GM12878 (cell line): Measurements from ENCODE around the gene MEIOB. TPM values are rescaled to one million over a fixed set of nuclear protein-coding genes. Genes with fewer than 3 reads are reported as not detected.

Experiments used
- CTCF ChIP-seq, 3 experiments: IDR thresholded peaks in 2 of 3; conservative IDR thresholded peaks in 1 of 3; 2 replicates each; pipeline ENCODE4 v1.5.1; 2011; ENCODE audit warnings: low read depth in 3 of 3, low read length in 3 of 3, mild to moderate bottlenecking in 3 of 3, control low read depth in 2 of 3, moderate library complexity in 2 of 3, inconsistent platforms in 1 of 3, mixed read lengths in 1 of 3; ENCODE audit not compliant: control insufficient read depth in 2 of 3, insufficient read depth in 1 of 3; ENCODE audit errors: extremely low read depth in 1 of 3
- HCFC1 ChIP-seq: fragments of 150-350 bp; IDR thresholded peaks from 2 replicates; pipeline ENCODE4 v1.6.1; 2014; ENCODE audit warnings: low read length
- HDGF ChIP-seq: fragments of 450-650 bp; IDR thresholded peaks from 2 replicates; pipeline ENCODE4 v1.6.1; 2016; ENCODE audit warnings: antibody characterized with exemption
- KDM1A ChIP-seq: fragments of 200-600 bp; sonication (generic); IDR thresholded peaks from 2 replicates; pipeline ENCODE4 v1.6.1; 2016; ENCODE audit warnings: borderline replicate concordance
- MLLT1 ChIP-seq: fragments of 450-650 bp; IDR thresholded peaks from 2 replicates; pipeline ENCODE4 v1.6.1; 2016; ENCODE audit warnings: mild to moderate bottlenecking
- MYC ChIP-seq: IDR thresholded peaks from 2 replicates; pipeline ENCODE4 v1.6.1; 2011; ENCODE audit warnings: mild to moderate bottlenecking, low read length, moderate library complexity, inconsistent platforms; ENCODE audit not compliant: insufficient read depth, insufficient replicate concordance, insufficient read length, severe bottlenecking
- PAX5 ChIP-seq: IDR thresholded peaks from 2 replicates; pipeline ENCODE4 v1.6.1; 2011; ENCODE audit warnings: low read depth, low read length, borderline replicate concordance
- POU2F2 ChIP-seq: IDR thresholded peaks from 3 replicates; pipeline ENCODE4 v1.6.1; 2011; ENCODE audit warnings: low read depth, mild to moderate bottlenecking, low read length, borderline replicate concordance
- SMC3 ChIP-seq: IDR thresholded peaks from 2 replicates; pipeline ENCODE4 v1.6.1; 2011; ENCODE audit warnings: low read length, improper control_type of control experiment, borderline replicate concordance
- ZNF217 ChIP-seq: fragments of 450-650 bp; IDR thresholded peaks from 2 replicates; pipeline ENCODE4 v1.6.1; 2017; ENCODE audit warnings: antibody characterized with exemption, mild to moderate bottlenecking
- polyA plus RNA-seq, 11 experiments: library from polyadenylated mRNA; depleted of rRNA in 4 of 11; unstranded in 6 of 11; stranded (reverse) in 5 of 11; fragments of >200 nt; fragmentation: Nextera tagmentation in 4 of 11; fragmentation: Illumina TruSeq in 1 of 11; extraction: Ambion mirVana in 4 of 11; extraction: Trizol in 1 of 11; gene quantifications; 1 replicate in 1 of 11; 2 replicates in 10 of 11; pipeline versions ENCODE4 v1.2.1 to v1.2.3, GENCODE V29; 2011 to 2016; ENCODE audit warnings: inconsistent platforms in 2 of 11, missing spikeins in 2 of 11, low read depth in 1 of 11
- total RNA-seq, 4 experiments: library from RNA; depleted of rRNA in 3 of 4; stranded (reverse); fragments of >200 nt in 3 of 4; fragmentation: Illumina TruSeq in 1 of 4; extraction: Trizol in 1 of 4; gene quantifications; 2 replicates each; pipeline versions ENCODE4 v1.2.1 to v1.2.3, GENCODE V29; 2013 to 2021
- TF ChIP-seq, protein P1 (sequence below): fragments of 450-650 bp; formaldehyde crosslinking; IDR thresholded peaks from 2 replicates; pipeline ENCODE4 v1.5.0; 2022; ENCODE audit warnings: mild to moderate bottlenecking, missing genetic modification characterization
- TF ChIP-seq, protein P2 (sequence below): fragments of 450-650 bp; IDR thresholded peaks from 2 replicates; pipeline ENCODE4 v1.6.1; 2017; ENCODE audit warnings: mild to moderate bottlenecking, moderate library complexity
- TF ChIP-seq, protein P3 (sequence below): fragments of 450-650 bp; IDR thresholded peaks from 2 replicates; pipeline ENCODE4 v1.6.1; 2017; ENCODE audit warnings: antibody characterized with exemption, mild to moderate bottlenecking, moderate library complexity

Gene MEIOB
- total and polyA plus RNA-seq, 10 of the 15 experiments (the other 5 are each of a cell fraction or from before 2014, with no cell fraction given) = 0.04 to 0.26 (median 0.09) TPM; not detected in 5

- TF ChIP-seq, protein P1, sequence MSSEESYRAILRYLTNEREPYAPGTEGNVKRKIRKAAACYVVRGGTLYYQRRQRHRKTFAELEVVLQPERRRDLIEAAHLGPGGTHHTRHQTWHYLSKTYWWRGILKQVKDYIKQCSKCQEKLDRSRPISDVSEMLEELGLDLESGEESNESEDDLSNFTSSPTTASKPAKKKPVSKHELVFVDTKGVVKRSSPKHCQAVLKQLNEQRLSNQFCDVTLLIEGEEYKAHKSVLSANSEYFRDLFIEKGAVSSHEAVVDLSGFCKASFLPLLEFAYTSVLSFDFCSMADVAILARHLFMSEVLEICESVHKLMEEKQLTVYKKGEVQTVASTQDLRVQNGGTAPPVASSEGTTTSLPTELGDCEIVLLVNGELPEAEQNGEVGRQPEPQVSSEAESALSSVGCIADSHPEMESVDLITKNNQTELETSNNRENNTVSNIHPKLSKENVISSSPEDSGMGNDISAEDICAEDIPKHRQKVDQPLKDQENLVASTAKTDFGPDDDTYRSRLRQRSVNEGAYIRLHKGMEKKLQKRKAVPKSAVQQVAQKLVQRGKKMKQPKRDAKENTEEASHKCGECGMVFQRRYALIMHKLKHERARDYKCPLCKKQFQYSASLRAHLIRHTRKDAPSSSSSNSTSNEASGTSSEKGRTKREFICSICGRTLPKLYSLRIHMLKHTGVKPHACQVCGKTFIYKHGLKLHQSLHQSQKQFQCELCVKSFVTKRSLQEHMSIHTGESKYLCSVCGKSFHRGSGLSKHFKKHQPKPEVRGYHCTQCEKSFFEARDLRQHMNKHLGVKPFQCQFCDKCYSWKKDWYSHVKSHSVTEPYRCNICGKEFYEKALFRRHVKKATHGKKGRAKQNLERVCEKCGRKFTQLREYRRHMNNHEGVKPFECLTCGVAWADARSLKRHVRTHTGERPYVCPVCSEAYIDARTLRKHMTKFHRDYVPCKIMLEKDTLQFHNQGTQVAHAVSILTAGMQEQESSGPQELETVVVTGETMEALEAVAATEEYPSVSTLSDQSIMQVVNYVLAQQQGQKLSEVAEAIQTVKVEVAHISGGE = no peak
- TF ChIP-seq ZNF217 (no peak), MYC (peak; percentile 85), CTCF (IDR thresholded peaks at IDR 0.05 in 2 of 3, conservative IDR thresholded peaks at IDR 0.05 in 1 of 3; ENCODE audit: control insufficient read depth in 2 of 3, extremely low read depth in 1 of 3, insufficient read depth in 1 of 3, low read depth in 3 of 3, low read length in 3 of 3) (no peak), MLLT1 (peak; percentile 32; the same call in 1 of the 2 replicates), POU2F2 (peak; percentile 77), SMC3 (no peak), KDM1A (no peak), PAX5 (no peak), HDGF (0 out of 2 replicates have a peak, but pooled peaks have one; percentile 69), HCFC1 (peak; percentile 83)
- TF ChIP-seq, protein P2, sequence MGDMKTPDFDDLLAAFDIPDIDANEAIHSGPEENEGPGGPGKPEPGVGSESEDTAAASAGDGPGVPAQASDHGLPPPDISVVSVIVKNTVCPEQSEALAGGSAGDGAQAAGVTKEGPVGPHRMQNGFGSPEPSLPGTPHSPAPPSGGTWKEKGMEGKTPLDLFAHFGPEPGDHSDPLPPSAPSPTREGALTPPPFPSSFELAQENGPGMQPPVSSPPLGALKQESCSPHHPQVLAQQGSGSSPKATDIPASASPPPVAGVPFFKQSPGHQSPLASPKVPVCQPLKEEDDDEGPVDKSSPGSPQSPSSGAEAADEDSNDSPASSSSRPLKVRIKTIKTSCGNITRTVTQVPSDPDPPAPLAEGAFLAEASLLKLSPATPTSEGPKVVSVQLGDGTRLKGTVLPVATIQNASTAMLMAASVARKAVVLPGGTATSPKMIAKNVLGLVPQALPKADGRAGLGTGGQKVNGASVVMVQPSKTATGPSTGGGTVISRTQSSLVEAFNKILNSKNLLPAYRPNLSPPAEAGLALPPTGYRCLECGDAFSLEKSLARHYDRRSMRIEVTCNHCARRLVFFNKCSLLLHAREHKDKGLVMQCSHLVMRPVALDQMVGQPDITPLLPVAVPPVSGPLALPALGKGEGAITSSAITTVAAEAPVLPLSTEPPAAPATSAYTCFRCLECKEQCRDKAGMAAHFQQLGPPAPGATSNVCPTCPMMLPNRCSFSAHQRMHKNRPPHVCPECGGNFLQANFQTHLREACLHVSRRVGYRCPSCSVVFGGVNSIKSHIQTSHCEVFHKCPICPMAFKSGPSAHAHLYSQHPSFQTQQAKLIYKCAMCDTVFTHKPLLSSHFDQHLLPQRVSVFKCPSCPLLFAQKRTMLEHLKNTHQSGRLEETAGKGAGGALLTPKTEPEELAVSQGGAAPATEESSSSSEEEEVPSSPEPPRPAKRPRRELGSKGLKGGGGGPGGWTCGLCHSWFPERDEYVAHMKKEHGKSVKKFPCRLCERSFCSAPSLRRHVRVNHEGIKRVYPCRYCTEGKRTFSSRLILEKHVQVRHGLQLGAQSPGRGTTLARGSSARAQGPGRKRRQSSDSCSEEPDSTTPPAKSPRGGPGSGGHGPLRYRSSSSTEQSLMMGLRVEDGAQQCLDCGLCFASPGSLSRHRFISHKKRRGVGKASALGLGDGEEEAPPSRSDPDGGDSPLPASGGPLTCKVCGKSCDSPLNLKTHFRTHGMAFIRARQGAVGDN = 0 out of 2 replicates have a peak, but pooled peaks have one; percentile 14
- TF ChIP-seq, protein P3, sequence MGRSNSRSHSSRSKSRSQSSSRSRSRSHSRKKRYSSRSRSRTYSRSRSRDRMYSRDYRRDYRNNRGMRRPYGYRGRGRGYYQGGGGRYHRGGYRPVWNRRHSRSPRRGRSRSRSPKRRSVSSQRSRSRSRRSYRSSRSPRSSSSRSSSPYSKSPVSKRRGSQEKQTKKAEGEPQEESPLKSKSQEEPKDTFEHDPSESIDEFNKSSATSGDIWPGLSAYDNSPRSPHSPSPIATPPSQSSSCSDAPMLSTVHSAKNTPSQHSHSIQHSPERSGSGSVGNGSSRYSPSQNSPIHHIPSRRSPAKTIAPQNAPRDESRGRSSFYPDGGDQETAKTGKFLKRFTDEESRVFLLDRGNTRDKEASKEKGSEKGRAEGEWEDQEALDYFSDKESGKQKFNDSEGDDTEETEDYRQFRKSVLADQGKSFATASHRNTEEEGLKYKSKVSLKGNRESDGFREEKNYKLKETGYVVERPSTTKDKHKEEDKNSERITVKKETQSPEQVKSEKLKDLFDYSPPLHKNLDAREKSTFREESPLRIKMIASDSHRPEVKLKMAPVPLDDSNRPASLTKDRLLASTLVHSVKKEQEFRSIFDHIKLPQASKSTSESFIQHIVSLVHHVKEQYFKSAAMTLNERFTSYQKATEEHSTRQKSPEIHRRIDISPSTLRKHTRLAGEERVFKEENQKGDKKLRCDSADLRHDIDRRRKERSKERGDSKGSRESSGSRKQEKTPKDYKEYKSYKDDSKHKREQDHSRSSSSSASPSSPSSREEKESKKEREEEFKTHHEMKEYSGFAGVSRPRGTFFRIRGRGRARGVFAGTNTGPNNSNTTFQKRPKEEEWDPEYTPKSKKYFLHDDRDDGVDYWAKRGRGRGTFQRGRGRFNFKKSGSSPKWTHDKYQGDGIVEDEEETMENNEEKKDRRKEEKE = no peak
Measured at GRCh38 chr16:1826691-1827573, 45.0 kb downstream of the MEIOB start, which contains the start of the genes FAHD1 and HAGH (continued).
